ENCODE data around the gene BMAL1. TPM values are rescaled to one million over a fixed set of nuclear protein-coding genes. Genes with fewer than 3 reads are reported as not detected.

BMAL1 gene
- total and polyA plus RNA-seq, 2 of the 8 experiments (the other 6 are each of a cell fraction or from before 2014, with no cell fraction given): 6.8 to 6.9 TPM

- Histone ChIP-seq H3K4me2 (ENCODE audit: insufficient read depth in 1 of 2, low read depth in 2 of 2, low read length in 2 of 2) (no peak overlapping the region), H3K4ac (replicated peaks; ENCODE audit: insufficient read length, low read depth, low read length) (no peak overlapping the region), H2BK12ac (ENCODE audit: low read depth, low read length) (no peak overlapping the region), H2BK20ac (ENCODE audit: low read length) (no peak overlapping the region), H4K91ac (replicated peaks; ENCODE audit: insufficient read length, low read length) (no peak overlapping the region), H3K4me3 (ENCODE audit: extremely low read depth in 1 of 4, insufficient read depth in 2 of 4, low read depth in 3 of 4, low read length in 4 of 4) (no peak overlapping the region), H3K18ac (ENCODE audit: extremely low read depth, low read length) (no peak overlapping the region), H4K8ac (ENCODE audit: extremely low read depth, insufficient read depth, low read length) (no peak overlapping the region), H3K23ac (ENCODE audit: insufficient read length) (no peak overlapping the region), H3K79me1 (ENCODE audit: low read depth, low read length) (no peaks in the 10 kb centered on the region), H3K79me2 (ENCODE audit: control insufficient read depth in 1 of 2, insufficient read depth in 2 of 2, low read length in 2 of 2) (no peaks in the 10 kb centered on the region), H3K27me3 (replicated peaks in 1 of 4; ENCODE audit: control insufficient read depth in 3 of 4, extremely low read depth in 1 of 4, insufficient read depth in 3 of 4, low read length in 3 of 4) (no peaks in the 10 kb centered on the region), H3K56ac (replicated peaks; ENCODE audit: insufficient read length, low read depth, low read length) (no peak overlapping the region), H3K27ac (ENCODE audit: low read depth, low read length) (no peak overlapping the region), H2BK15ac (ENCODE audit: low read length) (no peak overlapping the region), H3K4me1 (replicated peaks in 1 of 4; ENCODE audit: control insufficient read depth in 3 of 4, insufficient read depth in 4 of 4, low read length in 3 of 4) (peaks cover 0 to 3% (median 0%) of the 10 kb centered on the region in 4 experiments; a peak in 1 of 7 replicates), H3K36me3 (ENCODE audit: control insufficient read depth in 2 of 4, insufficient read depth in 4 of 4, low read length in 3 of 4) (no peaks in the 10 kb centered on the region), H2AK5ac (ENCODE audit: low read depth, low read length) (no peak overlapping the region), H2AFZ (ENCODE audit: low read length) (no peak overlapping the region), H3K14ac (ENCODE audit: insufficient read length) (no peak overlapping the region), H2BK5ac (ENCODE audit: low read depth, low read length) (no peak overlapping the region), H4K5ac (ENCODE audit: insufficient read length, low read depth, low read length) (no peak overlapping the region), H4K20me1 (replicated peaks in 1 of 2; ENCODE audit: control insufficient read depth in 1 of 2, insufficient read depth in 2 of 2, low read length in 2 of 2) (peaks cover 0 to 2% of the 10 kb centered on the region in 2 experiments), H3K23me2 (ENCODE audit: low read depth, low read length) (no peaks in the 10 kb centered on the region), H3K9ac (replicated peaks in 1 of 4; ENCODE audit: extremely low read depth in 1 of 4, low read depth in 3 of 4, low read length in 3 of 4) (no peak overlapping the region), H3K9me3 (ENCODE audit: insufficient read depth in 2 of 2, low read depth in 1 of 2, low read length in 1 of 2) (no peaks in the 10 kb centered on the region), H2BK120ac (replicated peaks; ENCODE audit: low read depth, low read length) (no peak overlapping the region)
- WGBS, 2 experiments (ENCODE audit: extremely low coverage in 1 of 2, insufficient coverage in 1 of 2, insufficient read length in 1 of 2, insufficient replicate concordance in 2 of 2, low coverage in 1 of 2, low lambda C conversion rate in 2 of 2, missing lambda C conversion rate in 1 of 2): 91% methylated on average over 2 of the region's 2 CpGs; no CpG with 5 or more reads in 1 of the 2 experiments
- CTCF ChIA-PET (ENCODE audit: partially characterized antibody): interaction anchor here (1.0 to 3.6 kb wide), 6 partner anchors 14 to 340 kb away, joined by 3 to 13 read pairs (median 6); no protein-coding TSS in a partner anchor
- no peak for FAIRE-seq
- no peak for DNase-seq (ENCODE audit: low read depth in 1 of 2, low spot score in 2 of 2)
- POLR2A ChIA-PET (ENCODE audit: partially characterized antibody): no interaction called here
- TF ChIP-seq CREB1 (IDR thresholded peaks at IDR 0.05) (no peak), SP4 (IDR thresholded peaks at IDR 0.05; ENCODE audit: low read length) (no peak), EZH2 (IDR thresholded peaks at IDR 0.05; ENCODE audit: low read depth, low read length, severe bottlenecking) (no peak), JUND (IDR thresholded peaks at IDR 0.05; ENCODE audit: low read length) (no peak), EGR1 (IDR thresholded peaks at IDR 0.05; ENCODE audit: borderline replicate concordance, low read depth, low read length) (no peak), HDAC6 (IDR thresholded peaks at IDR 0.05; ENCODE audit: low read depth, low read length) (no peak), TAF1 (IDR thresholded peaks at IDR 0.05; ENCODE audit: low read depth, low read length) (no peak), NRF1 (IDR thresholded peaks at IDR 0.05; ENCODE audit: low read depth, low read length) (no peak)
Observed at GRCh38 chr11:13321431-13321830, 43.8 kb downstream of the BMAL1 start.

All from H1 (cell line).